ENCODE measurements around the gene LRRC49. TPM values are rescaled to one million over a fixed set of nuclear protein-coding genes. Genes with fewer than 3 reads are reported as not detected.

Gene LRRC49
- total RNA-seq, 1 donor from 2014 or later: 23.1 TPM

DNA sequence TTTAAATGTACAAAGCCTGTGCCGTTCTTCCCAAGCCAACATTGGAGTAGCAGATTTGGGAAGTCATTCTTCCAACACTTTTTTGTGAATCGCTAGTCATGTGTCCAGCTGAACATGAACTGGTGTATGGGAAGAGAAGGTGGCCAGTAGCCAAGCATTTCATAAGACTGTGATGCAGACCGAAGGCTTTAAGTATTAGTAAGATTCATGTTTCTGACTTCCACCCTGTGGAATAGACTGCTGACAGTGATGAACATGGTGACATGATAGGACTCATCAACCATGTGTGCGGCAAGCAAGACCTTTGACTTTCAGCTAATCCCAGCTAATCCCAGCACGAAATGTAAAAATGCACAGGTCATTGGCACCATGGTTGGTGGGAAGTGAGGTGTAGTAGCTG is 174.4 kb downstream of the LRRC49 start:
- no peaks in the 10 kb centered on the region for H3K36me3 ChIP-seq
- no peak for DNase-seq (ENCODE audit: low spot score in 2 of 2)
- H3K9me3 ChIP-seq: no peaks in the 10 kb centered on the region
- intact Hi-C loops (cut with DNase I): no loop called here
- H3K4me3 ChIP-seq: no peak overlapping the region
- H3K4me1 ChIP-seq: no peaks in the 10 kb centered on the region
- H3K27me3 ChIP-seq: no peaks in the 10 kb centered on the region
- TF ChIP-seq, protein P1, sequence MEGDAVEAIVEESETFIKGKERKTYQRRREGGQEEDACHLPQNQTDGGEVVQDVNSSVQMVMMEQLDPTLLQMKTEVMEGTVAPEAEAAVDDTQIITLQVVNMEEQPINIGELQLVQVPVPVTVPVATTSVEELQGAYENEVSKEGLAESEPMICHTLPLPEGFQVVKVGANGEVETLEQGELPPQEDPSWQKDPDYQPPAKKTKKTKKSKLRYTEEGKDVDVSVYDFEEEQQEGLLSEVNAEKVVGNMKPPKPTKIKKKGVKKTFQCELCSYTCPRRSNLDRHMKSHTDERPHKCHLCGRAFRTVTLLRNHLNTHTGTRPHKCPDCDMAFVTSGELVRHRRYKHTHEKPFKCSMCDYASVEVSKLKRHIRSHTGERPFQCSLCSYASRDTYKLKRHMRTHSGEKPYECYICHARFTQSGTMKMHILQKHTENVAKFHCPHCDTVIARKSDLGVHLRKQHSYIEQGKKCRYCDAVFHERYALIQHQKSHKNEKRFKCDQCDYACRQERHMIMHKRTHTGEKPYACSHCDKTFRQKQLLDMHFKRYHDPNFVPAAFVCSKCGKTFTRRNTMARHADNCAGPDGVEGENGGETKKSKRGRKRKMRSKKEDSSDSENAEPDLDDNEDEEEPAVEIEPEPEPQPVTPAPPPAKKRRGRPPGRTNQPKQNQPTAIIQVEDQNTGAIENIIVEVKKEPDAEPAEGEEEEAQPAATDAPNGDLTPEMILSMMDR (IDR thresholded peaks at IDR 0.05): no peak
- no peak overlapping the region for H3K27ac ChIP-seq

DNA sequence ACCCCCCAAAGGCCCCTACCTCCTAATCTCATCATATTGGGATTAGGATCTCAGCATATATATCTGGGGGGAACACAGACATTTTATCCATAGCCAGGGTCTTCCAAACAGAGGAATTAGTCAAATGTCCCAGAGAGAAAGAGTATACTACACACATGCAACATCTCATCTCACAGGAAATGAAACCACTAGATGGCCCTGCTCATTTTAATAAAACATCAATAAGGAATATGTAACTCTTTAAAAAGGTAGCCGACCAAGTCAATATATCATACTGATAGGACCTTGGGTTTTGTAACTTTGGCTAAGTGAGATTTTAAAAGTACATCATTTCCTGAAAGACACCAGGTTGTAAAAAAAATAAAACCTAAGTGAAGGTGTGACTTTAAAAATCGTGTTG is 177.1 kb downstream of the LRRC49 start:
- no peaks in the 10 kb centered on the region for H3K4me1 ChIP-seq
- DNase-seq (ENCODE audit: low spot score in 2 of 2): no peak
- H3K9me3 ChIP-seq: no peaks in the 10 kb centered on the region
- intact Hi-C loops (cut with DNase I): no loop called here
- no peaks in the 10 kb centered on the region for H3K36me3 ChIP-seq
- H3K27me3 ChIP-seq: no peaks in the 10 kb centered on the region
- TF ChIP-seq, protein P1 (IDR thresholded peaks at IDR 0.05): no peak
- H3K27ac ChIP-seq: no peak overlapping the region
- no peak overlapping the region for H3K4me3 ChIP-seq

DNA sequence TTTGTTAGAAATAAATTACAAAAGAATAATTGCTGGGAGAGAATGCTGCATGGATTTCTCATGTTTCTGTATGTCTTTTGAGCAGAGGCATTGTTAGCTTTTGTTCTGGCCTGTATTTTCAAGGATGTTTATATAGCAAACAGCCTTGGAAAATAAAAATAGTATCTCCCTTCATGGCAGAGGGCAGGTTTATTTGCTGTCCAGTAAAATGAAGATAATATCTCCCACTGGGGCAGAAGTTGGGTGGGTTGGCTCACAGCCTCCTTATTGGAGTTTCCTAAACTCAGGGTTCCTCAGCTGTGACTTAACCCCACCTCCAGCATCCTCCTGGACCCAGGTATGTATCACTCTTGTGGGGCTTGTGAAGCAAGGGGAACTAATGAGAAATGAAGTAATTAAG is 178.9 kb downstream of the LRRC49 start:
- Histone ChIP-seq H3K4me1 (no peaks in the 10 kb centered on the region), H3K4me3 (no peak overlapping the region), H3K9me3 (no peaks in the 10 kb centered on the region), H3K27ac (no peak overlapping the region), H3K27me3 (no peaks in the 10 kb centered on the region), H3K36me3 (no peaks in the 10 kb centered on the region)
- TF ChIP-seq, protein P1 (IDR thresholded peaks at IDR 0.05): no peak
- intact Hi-C loops (cut with DNase I): no loop called here
- no peak for DNase-seq (ENCODE audit: low spot score in 2 of 2)

DNA sequence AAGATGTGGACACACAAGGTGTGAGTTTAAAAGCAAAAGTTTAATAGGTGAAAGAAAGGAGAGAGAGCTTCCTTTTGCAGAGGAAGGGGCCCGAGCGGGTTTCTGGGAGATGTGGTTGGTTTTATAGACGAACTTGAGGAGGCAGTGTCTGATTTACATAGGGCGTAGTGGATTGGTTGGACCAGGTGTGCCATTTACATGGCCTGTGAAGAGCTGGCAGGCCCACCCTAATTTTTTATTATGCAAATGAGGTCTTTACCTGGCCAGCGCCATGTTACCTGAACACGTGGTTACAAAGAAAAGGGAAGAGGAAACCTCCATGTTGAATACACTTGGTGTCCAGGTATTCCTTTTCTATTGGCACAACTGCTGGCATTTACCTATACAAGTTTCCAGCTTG is 179.8 kb downstream of the LRRC49 start:
- Histone ChIP-seq H3K4me1 (no peaks in the 10 kb centered on the region), H3K27me3 (no peaks in the 10 kb centered on the region), H3K9me3 (no peaks in the 10 kb centered on the region), H3K36me3 (no peaks in the 10 kb centered on the region), H3K27ac (no peak overlapping the region), H3K4me3 (no peak overlapping the region)
- intact Hi-C loops (cut with DNase I): no loop called here
- no peak for DNase-seq (ENCODE audit: low spot score in 2 of 2)
- TF ChIP-seq, protein P1 (IDR thresholded peaks at IDR 0.05): no peak

DNA sequence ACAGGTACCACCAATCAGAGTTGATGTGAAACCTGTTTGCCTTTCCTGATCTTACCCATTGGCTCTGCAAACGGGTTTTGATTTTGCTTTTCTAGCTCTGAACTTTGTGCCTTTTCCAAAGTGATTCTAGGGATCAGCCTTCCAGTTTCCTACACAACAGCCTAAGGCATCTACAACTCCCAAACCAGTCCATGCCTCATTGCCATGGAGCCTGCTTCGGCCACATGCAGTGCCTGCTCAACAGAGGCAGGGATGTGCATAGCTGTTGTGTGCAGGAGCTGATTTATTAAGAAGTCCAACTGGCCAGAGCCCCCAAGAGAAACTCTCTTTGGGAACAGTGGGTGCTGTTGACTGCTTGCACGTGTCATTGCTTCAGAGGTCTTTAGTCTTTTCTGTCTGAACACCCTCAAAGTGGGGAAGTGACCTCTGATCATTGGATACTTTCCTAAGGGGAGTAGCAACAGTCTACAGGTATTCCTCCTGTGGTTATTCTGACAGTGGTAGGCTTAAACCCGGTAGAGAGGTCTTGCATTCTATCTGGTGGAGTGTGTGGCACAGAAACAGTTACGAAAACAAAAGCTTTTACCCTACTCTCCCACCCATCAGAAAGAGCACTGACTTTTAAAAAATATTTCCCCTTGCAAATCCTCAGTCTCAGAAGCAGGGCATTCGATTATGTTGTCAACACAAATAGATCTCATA is 186.0 kb downstream of the LRRC49 start:
- Histone ChIP-seq H3K36me3 (no peaks in the 10 kb centered on the region), H3K27me3 (no peaks in the 10 kb centered on the region), H3K4me1 (peaks cover 5 to 39% of the 10 kb centered on the region in 2 donors), H3K4me3 (no peak overlapping the region), H3K27ac (peak overlapping the region; percentile 93 to 95), H3K9me3 (no peaks in the 10 kb centered on the region)
- TF ChIP-seq, protein P1 (IDR thresholded peaks at IDR 0.05): no peak
- no peak for DNase-seq (ENCODE audit: low spot score in 2 of 2)
- intact Hi-C loops (cut with DNase I): no loop called here

Data from ascending aorta (tissue), 2 donors.